HG03135 (cell line): ENCODE results near the gene NCCRP1.

Experiments
- ATAC-seq: cut with Tn5 transposase; IDR thresholded peaks from one replicate; pipeline ENCODE4 v1.9.1; 2021; ENCODE audit warnings: mild to moderate bottlenecking, moderate library complexity; ENCODE audit not compliant: unreplicated experiment

NCCRP1 gene

GRCh38 chr19:39178296-39179006 is 18.3 kb upstream of the NCCRP1 start:
- no peak for ATAC-seq

DNA sequence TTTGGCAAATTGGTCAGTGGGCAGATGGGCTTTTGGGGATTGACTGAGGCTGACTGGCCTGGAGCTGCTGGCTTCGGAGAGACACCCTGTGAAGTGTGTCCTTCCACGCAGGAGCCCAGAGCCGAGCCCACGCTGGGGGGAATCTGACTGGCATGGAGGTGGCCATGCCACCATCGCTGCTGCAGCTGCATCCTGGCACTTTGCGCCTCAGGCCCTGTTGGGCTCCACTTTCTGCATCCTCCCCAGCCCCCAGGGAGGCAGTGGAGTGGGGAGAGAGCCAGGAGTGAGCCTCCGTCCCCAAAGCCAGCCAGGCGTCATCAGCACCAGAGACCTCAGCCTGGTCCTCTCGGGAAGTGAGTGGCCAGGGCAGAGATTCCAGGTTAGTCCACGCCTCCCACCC is 17.0 kb upstream of the NCCRP1 start:
- no peak for ATAC-seq

- no peak for ATAC-seq
Observed at GRCh38 chr19:39180749-39181148, 16.0 kb upstream of the NCCRP1 start.

GRCh38 chr19:39181500-39182173 is 15.1 kb upstream of the NCCRP1 start:
- ATAC-seq, result no peak

DNA sequence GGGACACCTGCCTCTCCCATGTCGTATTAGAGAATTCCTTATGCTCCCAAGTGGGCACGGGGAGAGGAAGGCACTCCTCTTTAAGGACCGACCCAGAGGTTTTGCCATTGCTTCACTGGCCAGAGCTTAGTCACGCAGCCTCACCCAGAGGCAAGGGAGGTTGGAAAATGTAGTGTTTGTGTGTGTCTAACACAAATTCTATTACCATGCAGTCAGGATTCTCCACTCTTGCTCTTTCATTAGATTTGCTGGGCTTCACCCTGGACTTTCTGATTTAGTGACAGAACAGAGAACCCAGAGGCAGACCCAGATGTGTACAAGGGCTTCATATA is 14.6 kb upstream of the NCCRP1 start:
- no peak for ATAC-seq

DNA sequence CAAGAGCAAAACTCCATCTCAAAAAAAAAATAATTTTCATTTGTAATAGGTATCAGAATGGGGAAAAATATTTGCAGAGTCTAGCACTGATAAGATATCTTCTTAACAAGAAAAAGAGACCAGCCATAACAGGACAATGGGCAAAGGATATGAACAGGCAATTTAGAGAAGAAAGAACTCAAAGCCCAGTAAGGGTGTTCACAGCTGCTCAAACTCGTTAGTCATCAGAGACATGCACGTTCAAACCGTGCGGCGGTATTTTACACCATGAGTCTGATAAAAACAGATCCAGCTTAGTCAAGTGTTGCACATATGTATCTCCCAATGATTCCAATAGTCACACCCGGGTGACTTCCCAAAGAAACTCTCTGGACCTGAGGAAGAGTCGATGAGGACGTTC is 13.7 kb upstream of the NCCRP1 start:
- no peak for ATAC-seq

- ATAC-seq, result no peak
Observed at GRCh38 chr19:39186391-39186790, 10.4 kb upstream of the NCCRP1 start.

GRCh38 chr19:39187552-39187943 is 9.2 kb upstream of the NCCRP1 start:
- no peak for ATAC-seq

GRCh38 chr19:39188960-39189359 is 7.8 kb upstream of the NCCRP1 start:
- no peak for ATAC-seq

DNA sequence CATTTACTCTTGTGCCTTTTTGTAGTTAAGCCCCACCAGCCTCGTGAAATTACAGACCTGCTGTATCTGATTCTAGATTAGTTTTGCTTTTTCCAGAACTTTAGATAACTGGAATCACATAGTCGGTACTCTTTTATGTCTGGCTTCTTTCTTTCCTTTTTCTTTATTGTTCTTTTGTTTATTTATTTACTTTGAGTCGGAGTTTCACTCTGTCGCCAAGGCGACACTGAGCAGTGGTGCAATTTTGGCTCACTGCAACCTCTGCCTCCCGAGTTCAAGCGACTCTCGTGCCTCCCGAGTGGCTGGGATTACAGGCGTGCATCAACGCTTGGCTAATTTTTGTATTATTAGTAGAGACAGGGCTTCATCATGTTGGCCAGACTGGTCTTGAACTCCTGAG is 6.0 kb upstream of the NCCRP1 start:
- ATAC-seq, result no peak

DNA sequence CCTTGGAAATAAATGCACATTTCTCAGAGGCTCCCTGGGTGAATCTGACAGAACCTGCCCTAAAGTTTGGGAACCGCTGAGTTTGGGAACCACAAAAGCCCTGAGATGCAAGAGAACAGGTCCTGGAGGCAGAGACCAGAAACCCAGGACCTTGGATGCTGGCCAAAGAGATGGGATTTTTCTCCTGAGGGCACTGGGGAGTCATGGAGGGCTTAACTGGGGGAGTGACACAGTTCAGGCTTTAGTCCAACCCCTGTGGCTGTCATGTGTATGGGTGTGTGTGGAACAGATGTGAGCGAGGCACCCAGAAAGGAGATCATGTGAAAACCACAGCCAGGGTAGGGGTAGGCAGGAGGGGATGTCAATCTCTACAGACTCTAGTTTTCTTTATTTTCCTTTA is 3.9 kb upstream of the NCCRP1 start:
- ATAC-seq, result no peak

GRCh38 chr19:39193803-39194202 is 3.0 kb upstream of the NCCRP1 start:
- ATAC-seq, result no peak

DNA sequence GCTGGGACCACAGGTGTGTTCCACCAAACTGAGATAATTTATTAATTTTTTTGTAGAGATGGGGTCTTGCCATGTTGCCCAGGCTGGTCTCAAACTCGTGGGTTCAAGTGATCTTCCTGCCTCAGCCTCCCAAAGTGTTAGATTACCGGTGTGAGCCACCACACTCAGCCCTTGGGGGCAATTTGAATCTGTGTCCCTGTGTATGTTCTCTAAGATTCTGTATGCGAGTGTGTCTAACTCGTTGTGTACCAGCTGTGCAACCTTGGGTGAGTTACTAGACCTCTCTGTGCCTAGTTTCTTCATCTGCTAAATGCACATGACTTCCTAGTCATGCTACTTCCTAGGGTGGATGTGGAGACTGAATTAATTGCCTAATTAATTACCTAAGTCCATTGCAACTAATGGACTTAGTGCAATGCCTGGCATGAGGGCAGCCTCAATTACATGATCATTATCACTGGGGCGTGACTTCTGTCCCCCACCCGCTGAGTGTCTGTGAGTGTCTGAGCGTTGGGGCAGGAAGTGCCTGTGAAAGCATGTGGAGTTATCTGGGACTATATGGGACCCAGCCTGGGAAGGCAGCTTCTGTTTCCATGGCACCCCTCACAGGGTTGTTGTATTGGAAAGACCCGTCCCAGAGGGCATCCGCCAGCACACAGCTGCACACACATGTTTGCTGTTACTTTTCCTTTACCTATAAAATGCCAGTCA is 1.8 kb upstream of the NCCRP1 start:
- ATAC-seq, result no peak

DNA sequence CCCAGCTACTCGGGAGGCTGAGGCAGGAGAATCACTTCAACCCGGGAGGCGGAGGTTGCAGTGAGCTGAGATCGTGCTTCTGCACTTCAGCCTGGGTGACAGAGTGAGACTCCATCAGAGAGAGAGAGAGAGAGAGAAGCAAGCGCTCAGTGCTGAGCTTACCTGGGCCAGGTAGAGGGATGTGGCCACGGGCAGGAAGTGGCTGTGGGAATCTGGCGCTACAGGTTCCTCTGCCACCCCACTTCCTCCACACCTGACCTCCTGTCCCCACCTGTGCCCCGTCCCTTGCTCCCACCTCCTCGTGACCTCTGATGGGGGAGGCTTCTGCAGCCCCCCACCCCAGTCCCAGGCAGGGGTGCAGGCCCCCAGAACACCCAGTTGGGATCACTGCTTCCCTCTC is 1.0 kb upstream of the NCCRP1 start:
- ATAC-seq, result no peak

- ATAC-seq, result no peak
Observed at GRCh38 chr19:39196320-39196719, 444 bp upstream of the NCCRP1 start.

DNA sequence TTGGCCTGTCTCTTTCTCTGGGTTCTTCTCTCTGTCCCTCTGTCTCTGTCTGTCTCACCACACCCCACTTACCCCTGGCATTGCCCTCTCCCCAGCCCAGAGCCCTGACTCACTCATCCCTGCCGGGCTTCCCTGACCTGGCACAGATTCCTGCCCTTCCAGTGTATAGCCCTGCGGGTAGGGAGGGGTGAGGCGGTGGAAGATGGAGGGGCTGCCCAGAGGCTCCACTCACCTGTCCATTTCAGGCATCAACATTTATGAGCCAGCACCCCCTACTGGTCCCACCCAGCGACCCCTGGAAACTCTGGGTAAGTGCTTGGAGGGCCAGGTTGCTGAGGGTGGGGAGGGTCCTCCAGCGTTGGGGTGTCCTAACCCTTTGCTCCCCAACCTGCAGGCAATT is 1.0 kb downstream of the NCCRP1 start:
- ATAC-seq, result no peak

GRCh38 chr19:39199025-39199424 is 2.3 kb downstream of the NCCRP1 start:
- no peak for ATAC-seq

DNA sequence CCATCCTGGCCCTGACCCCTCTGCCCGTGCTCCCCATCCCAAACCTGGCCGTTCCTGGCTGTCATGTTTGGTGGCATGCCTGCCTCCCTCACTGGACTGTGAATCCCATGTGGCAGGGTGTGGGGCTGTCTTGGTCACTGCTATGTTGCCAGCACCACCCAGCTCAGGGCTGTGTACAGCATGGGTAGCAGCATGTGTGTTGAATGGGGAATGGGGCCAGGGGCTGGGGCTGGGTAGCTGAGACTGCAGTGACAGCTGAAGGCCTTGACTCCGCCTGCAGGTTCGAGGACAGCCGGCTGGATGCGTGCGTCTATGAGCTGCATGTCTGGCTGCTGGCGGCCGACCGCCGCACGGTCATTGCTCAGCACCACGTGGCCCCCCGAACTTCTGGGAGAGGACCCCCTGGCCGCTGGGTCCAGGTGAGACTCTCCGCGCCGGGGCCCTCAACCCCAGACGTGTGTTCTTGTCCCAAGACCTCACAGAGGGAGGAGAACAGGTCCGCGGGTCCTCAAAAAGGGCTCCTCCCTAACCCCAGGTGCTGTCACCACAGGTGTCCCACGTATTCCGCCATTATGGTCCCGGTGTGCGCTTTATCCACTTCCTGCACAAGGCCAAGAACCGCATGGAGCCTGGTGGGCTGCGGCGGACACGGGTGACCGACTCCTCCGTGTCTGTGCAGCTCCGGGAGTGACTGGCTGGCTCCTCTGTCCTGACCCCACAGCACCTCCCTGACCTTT is 3.5 kb downstream of the NCCRP1 start:
- ATAC-seq, result no peak

- ATAC-seq, result no peak
Observed at GRCh38 chr19:39200803-39201115, 4.0 kb downstream of the NCCRP1 start.

- ATAC-seq, result no peak
Observed at GRCh38 chr19:39202998-39203355, 6.2 kb downstream of the NCCRP1 start.

- ATAC-seq, result no peak
Observed at GRCh38 chr19:39203372-39204341, 6.9 kb downstream of the NCCRP1 start, which contains the start of gene SYCN. TSS of gene SYCN (minus strand) at chr19:39204263. CDS start at chr19:39204254, 9 bp downstream.
